ENCODE data around the gene CNTN1. TPM values are rescaled to one million over a fixed set of nuclear protein-coding genes. Genes with fewer than 3 reads are reported as not detected.

The CNTN1 gene
- total RNA-seq, 2 donors from 2014 or later = 1.3 to 3.1 TPM

DNA sequence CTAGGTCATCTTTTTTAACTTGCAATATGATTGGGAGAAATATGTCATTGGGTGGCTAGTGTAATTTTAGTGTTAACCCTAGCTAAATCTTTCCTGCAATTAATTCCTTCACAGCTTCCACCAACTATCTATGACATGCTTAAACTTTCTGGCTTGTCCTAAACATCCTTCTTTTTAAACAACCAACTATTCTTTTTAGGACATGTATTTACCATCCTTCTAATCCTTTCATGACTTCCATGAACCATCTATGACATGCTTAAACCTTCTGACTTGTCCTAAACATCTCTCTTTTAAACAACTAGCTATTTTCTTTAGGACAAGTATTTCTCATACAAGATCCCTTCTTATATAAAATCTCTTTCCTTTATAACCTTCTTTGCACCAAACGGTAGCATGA, 316.2 kb downstream of the CNTN1 start:
- no peaks in the 10 kb centered on the region for H3K27me3 ChIP-seq
- H3K9me3 ChIP-seq = peaks cover 0 to 9% (median 0%) of the 10 kb centered on the region in 3 donors
- H3K27ac ChIP-seq = no peak overlapping the region
- H3K4me3 ChIP-seq = no peak overlapping the region
- no peaks in the 10 kb centered on the region for H3K36me3 ChIP-seq (replicated peaks in 1 of 2; ENCODE audit: insufficient read depth in 1 of 2, low read depth in 2 of 2)
- intact Hi-C loops (cut with DNase I) = no loop called here
- TF ChIP-seq POLR2A (IDR thresholded peaks at IDR 0.05) (no peak), CTCF (IDR thresholded peaks at IDR 0.05) (no peak)
- 38 to 61% methylated on average over 1 of the region's 1 CpG for WGBS, 2 donors
- DNase-seq = no peak
- no peaks in the 10 kb centered on the region for H3K4me1 ChIP-seq
- ATAC-seq = no peak

DNA sequence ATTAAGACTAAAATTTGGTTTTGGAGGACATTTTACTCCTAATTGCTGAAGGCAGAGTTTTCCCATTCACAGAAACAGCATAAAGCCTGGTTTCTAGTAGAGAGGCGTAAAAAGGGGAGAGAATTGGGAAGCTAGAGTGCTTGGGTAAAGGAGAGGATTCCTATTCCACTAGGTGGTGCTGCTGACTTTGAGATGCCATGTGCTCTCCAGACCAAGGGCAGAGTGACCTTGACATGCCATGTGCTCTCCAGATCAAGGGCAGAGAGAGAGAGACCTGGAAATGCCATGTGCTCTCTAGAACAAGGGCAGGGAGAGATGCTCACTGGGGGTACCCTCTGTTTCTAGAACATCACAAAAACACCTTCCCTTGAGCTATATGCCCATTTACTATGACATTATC, 319.7 kb downstream of the CNTN1 start:
- Histone ChIP-seq H3K36me3 (replicated peaks in 1 of 2; ENCODE audit: insufficient read depth in 1 of 2, low read depth in 2 of 2) (no peaks in the 10 kb centered on the region), H3K4me1 (no peaks in the 10 kb centered on the region), H3K27ac (no peak overlapping the region), H3K9me3 (peaks cover 0 to 9% (median 0%) of the 10 kb centered on the region in 3 donors), H3K4me3 (no peak overlapping the region), H3K27me3 (no peaks in the 10 kb centered on the region)
- intact Hi-C loops (cut with DNase I) = no loop called here
- DNase-seq (no peak), ATAC-seq (no peak)
- TF ChIP-seq CTCF (IDR thresholded peaks at IDR 0.05) (no peak), POLR2A (IDR thresholded peaks at IDR 0.05) (no peak)
- WGBS, 2 donors = 90 to 96% methylated on average over 1 of the region's 1 CpG

DNA sequence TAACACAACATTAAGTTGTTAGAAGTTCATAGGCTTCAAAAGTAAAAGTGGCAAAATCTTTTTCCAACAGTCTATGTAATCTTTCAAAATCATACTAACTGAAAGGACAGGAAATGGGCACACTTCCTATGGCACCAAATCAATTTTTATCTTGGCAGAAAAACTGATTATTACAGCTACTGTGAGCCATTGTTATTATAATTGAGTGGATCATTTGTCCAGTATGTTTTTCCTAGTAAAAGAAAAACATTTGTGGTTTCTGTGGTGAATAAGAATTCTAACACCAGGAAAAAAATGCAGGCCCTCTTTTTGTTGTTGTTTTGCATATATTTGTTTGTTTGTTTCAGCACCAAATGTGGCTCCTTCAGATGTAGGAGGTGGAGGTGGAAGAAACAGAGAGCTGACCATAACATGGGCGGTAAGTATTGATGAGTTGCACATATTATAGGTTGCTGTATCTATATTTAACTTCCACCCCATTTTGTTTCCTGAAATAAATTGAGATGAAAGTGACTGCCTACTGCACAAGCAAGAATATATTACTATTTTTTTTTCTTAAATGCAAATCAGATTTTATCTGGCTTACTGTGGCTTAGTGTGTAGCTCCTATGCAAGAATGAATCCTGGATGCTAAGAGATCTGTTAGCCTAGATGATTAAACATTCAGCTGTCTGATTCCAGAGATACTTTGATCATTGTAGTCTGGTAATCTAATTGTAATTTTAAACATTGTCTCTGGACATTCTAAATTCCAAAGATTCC, 321.8 kb downstream of the CNTN1 start:
- Histone ChIP-seq H3K4me1 (no peaks in the 10 kb centered on the region), H3K36me3 (replicated peaks in 1 of 2; ENCODE audit: insufficient read depth in 1 of 2, low read depth in 2 of 2) (no peaks in the 10 kb centered on the region), H3K27me3 (no peaks in the 10 kb centered on the region), H3K4me3 (no peak overlapping the region), H3K9me3 (peaks cover 0 to 6% (median 0%) of the 10 kb centered on the region in 3 donors), H3K27ac (no peak overlapping the region)
- intact Hi-C loops (cut with DNase I) = no loop called here
- ATAC-seq (no peak), DNase-seq (no peak)
- 50 to 74% methylated on average over 1 of the region's 1 CpG for WGBS, 2 donors
- TF ChIP-seq POLR2A (IDR thresholded peaks at IDR 0.05) (no peak), CTCF (IDR thresholded peaks at IDR 0.05) (no peak)

GRCh38 chr12:41014643-41015020, 322.4 kb downstream of the CNTN1 start:
- H3K36me3 ChIP-seq (replicated peaks in 1 of 2; ENCODE audit: insufficient read depth in 1 of 2, low read depth in 2 of 2) = no peaks in the 10 kb centered on the region
- H3K4me3 ChIP-seq = no peak overlapping the region
- H3K4me1 ChIP-seq = no peaks in the 10 kb centered on the region
- 29 to 41% methylated on average over 1 of the region's 1 CpG for WGBS, 2 donors
- H3K27ac ChIP-seq = no peak overlapping the region
- TF ChIP-seq CTCF (IDR thresholded peaks at IDR 0.05) (no peak), POLR2A (IDR thresholded peaks at IDR 0.05) (no peak)
- H3K9me3 ChIP-seq = peaks cover 0 to 6% (median 0%) of the 10 kb centered on the region in 3 donors
- DNase-seq (no peak), ATAC-seq (no peak)
- intact Hi-C loops (cut with DNase I) = no loop called here
- no peaks in the 10 kb centered on the region for H3K27me3 ChIP-seq

GRCh38 chr12:41018010-41018409, 325.8 kb downstream of the CNTN1 start:
- Histone ChIP-seq H3K27ac (no peak overlapping the region), H3K9me3 (no peaks in the 10 kb centered on the region), H3K4me3 (no peak overlapping the region), H3K27me3 (no peaks in the 10 kb centered on the region), H3K4me1 (no peaks in the 10 kb centered on the region), H3K36me3 (replicated peaks in 1 of 2; ENCODE audit: insufficient read depth in 1 of 2, low read depth in 2 of 2) (no peaks in the 10 kb centered on the region)
- TF ChIP-seq POLR2A (IDR thresholded peaks at IDR 0.05) (no peak), CTCF (IDR thresholded peaks at IDR 0.05) (no peak)
- intact Hi-C loops (cut with DNase I) = no loop called here
- ATAC-seq = no peak
- no peak for DNase-seq
- WGBS, 2 donors = 82 to 90% methylated on average over 5 of the region's 5 CpGs
